Loucy (cell line): ENCODE measurements around the gene TBX1.

ENCODE experiments used
- H2AFZ ChIP-seq: fragments of 200-600 bp; sonication (generic); 2 replicates; pipeline ENCODE4 v1.6.0; 2016; ENCODE audit warnings: antibody characterized with exemption, mild to moderate bottlenecking, low read length, moderate library complexity
- H3F3A ChIP-seq: fragments of 200-600 bp; 2 replicates; pipeline ENCODE4 v1.6.0; 2016; ENCODE audit warnings: antibody characterized with exemption, low read depth, mild to moderate bottlenecking
- H3K27me3 ChIP-seq: fragments of 200-600 bp; sonication (generic); 2 replicates; pipeline ENCODE4 v1.6.1; 2014; ENCODE audit warnings: low read length, mild to moderate bottlenecking; ENCODE audit not compliant: insufficient read depth, poor library complexity, severe bottlenecking
- H3K36me3 ChIP-seq: fragments of 200-600 bp; sonication (generic); 2 replicates; pipeline ENCODE4 v1.6.1; 2016; ENCODE audit warnings: low read length; ENCODE audit not compliant: insufficient read depth
- H3K4me1 ChIP-seq: fragments of 200-600 bp; sonication (generic); 2 replicates; pipeline ENCODE4 v1.5.1; 2014; ENCODE audit warnings: low read length, mild to moderate bottlenecking; ENCODE audit not compliant: insufficient read depth, poor library complexity, severe bottlenecking
- H3K4me2 ChIP-seq: fragments of 200-600 bp; sonication (generic); 2 replicates; pipeline ENCODE4 v1.6.0; 2014; ENCODE audit warnings: antibody characterized with exemption, low read length, low read depth, mild to moderate bottlenecking; ENCODE audit not compliant: poor library complexity, severe bottlenecking
- H3K4me3 ChIP-seq: fragments of 200-600 bp; sonication (generic); 2 replicates; pipeline ENCODE4 v1.5.1; 2014; ENCODE audit warnings: low read length, mild to moderate bottlenecking, mixed read lengths; ENCODE audit not compliant: poor library complexity, severe bottlenecking
- H3K79me2 ChIP-seq: fragments of 200-600 bp; sonication (generic); 2 replicates; pipeline ENCODE4 v1.6.1; 2014; ENCODE audit warnings: low read length; ENCODE audit not compliant: insufficient read depth
- H3K9ac ChIP-seq: fragments of 200-600 bp; sonication (generic); 2 replicates; pipeline ENCODE4 v1.6.0; 2014; ENCODE audit warnings: mild to moderate bottlenecking, low read depth, low read length, moderate library complexity; ENCODE audit not compliant: poor library complexity, severe bottlenecking
- H3K9me2 ChIP-seq: fragments of 200-600 bp; sonication (generic); replicated peaks from 2 replicates; pipeline ENCODE4 v1.6.1; 2016; ENCODE audit warnings: low read depth, low read length, mixed read lengths
- H3K9me3 ChIP-seq: fragments of 200-600 bp; sonication (generic); 2 replicates; pipeline ENCODE4 v1.6.1; 2014; ENCODE audit warnings: mild to moderate bottlenecking, antibody characterized with exemption, low read length, low read depth; ENCODE audit not compliant: insufficient read depth
- H4K20me1 ChIP-seq: fragments of 200-600 bp; sonication (generic); 2 replicates; pipeline ENCODE4 v1.6.0; 2014; ENCODE audit warnings: antibody characterized with exemption, low read length, mild to moderate bottlenecking; ENCODE audit not compliant: insufficient read depth, poor library complexity, severe bottlenecking
- CTCF ChIP-seq: fragments of 200-600 bp; sonication (generic); conservative IDR thresholded peaks from 2 replicates; pipeline ENCODE4 v1.5.1; 2014; ENCODE audit warnings: mild to moderate bottlenecking, antibody characterized with exemption, low read length
- EZH2phosphoT487 ChIP-seq: fragments of 200-600 bp; IDR thresholded peaks from 2 replicates; pipeline ENCODE4 v1.6.1; 2018; ENCODE audit warnings: antibody characterized with exemption, mild to moderate bottlenecking, moderate library complexity, borderline replicate concordance

The TBX1 gene

DNA sequence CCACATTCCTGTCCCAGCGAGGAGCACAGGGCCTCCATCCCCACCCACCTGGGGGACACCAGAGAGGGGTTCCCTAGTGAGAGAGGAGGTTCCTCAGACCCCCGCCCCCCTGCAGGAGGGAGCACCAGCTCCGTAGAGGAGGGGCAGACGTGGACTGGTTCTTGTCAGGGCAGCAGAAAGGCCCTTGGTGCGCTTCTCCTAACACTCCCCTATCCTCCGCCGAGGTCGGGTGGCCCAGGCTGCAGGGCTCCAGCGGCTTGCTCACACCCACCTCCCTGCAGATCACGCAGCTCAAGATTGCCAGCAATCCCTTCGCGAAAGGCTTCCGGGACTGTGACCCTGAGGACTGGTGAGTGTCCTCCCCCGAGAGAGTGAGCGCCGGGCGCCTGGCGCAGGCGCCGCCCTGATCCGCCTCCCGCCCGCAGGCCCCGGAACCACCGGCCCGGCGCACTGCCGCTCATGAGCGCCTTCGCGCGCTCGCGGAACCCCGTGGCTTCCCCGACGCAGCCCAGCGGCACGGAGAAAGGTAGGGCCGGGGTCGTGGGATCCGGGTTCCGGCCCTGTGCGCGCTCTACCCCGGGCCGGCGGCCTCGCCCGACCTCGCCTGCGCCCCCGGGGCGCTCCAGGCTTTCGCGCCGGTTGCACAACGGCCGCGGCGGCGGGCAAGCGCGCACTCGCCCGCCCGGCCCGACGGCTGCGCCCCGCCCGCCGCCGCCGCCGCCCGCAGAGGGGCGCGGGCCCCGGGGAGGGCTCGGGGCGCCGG, 5.1 kb downstream of the TBX1 start:
- Histone ChIP-seq H3K9me2 (no peaks in the 10 kb centered on the region), H4K20me1 (no peaks in the 10 kb centered on the region), H3K4me2 (peak overlapping the region; percentile 66), H3K9me3 (no peaks in the 10 kb centered on the region), H3K27me3 (no peaks in the 10 kb centered on the region), H3K4me3 (peak overlapping the region; percentile 72), H2AFZ (no peak overlapping the region), H3K79me2 (peaks cover 23% of the 10 kb centered on the region; the same call in 1 of the 2 replicates), H3F3A (no peaks in the 10 kb centered on the region), H3K9ac (peak overlapping the region; percentile 70), H3K36me3 (no peaks in the 10 kb centered on the region), H3K4me1 (no peaks in the 10 kb centered on the region)
- no peak for TF ChIP-seq CTCF
- TF ChIP-seq EZH2phosphoT487: no peak

DNA sequence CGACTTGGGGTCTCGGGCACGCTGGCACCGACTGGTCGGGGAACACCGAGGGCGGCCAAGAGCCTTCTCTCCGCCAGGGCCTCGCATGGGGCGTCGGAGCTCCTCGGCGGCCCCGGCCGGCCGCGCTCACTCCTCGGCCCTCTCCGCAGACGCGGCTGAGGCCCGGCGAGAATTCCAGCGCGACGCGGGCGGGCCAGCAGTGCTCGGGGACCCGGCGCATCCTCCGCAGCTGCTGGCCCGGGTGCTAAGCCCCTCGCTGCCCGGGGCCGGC, 5.6 kb downstream of the TBX1 start:
- Histone ChIP-seq H3K4me3 (peak overlapping the region; percentile 72), H3K4me2 (peak overlapping the region; percentile 49)

DNA sequence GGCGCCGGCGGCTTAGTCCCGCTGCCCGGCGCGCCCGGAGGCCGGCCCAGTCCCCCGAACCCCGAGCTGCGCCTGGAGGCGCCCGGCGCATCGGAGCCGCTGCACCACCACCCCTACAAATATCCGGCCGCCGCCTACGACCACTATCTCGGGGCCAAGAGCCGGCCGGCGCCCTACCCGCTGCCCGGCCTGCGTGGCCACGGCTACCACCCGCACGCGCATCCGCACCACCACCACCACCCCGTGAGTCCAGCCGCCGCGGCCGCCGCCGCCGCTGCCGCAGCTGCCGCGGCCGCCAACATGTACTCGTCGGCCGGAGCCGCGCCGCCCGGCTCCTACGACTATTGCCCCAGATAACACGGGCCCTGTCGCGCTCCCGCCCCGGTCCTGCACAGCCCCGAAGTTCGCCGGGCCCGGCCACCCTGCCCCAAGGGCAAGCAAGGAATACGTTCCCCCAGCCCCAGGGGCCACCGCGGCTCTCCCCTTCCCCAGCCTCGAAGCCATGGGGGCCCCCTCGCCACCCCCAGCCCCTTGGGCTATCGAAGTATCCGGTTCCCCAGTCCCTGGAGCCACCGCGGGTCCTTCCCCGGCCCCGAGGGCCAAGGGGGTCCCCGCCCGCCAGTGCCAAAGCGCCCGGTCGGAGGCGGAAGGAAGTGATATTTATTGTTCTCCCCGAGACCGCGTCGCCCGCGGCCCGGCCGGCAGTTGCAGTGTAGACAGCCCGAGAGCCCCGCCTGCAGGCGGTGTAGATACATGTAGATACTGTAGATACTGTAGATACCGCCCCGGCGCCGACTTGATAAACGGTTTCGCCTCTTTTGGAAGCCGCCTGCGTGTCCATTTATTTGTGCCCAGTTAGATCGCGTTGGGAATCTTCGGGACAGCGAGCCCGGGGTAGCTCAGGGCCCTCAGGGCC, 6.2 kb downstream of the TBX1 start:
- H3K9me3 ChIP-seq: no peaks in the 10 kb centered on the region
- no peaks in the 10 kb centered on the region for H3K9me2 ChIP-seq
- H3K4me2 ChIP-seq: peak overlapping the region; percentile 49
- no peaks in the 10 kb centered on the region for H3K36me3 ChIP-seq
- H3K4me1 ChIP-seq: no peaks in the 10 kb centered on the region
- peaks cover 23% of the 10 kb centered on the region; the same call in 1 of the 2 replicates for H3K79me2 ChIP-seq
- peak overlapping the region; percentile 48; the same call in 1 of the 2 replicates for H2AFZ ChIP-seq
- peak overlapping the region; percentile 82 for H3K9ac ChIP-seq
- H4K20me1 ChIP-seq: no peaks in the 10 kb centered on the region
- peak; percentile 59 for TF ChIP-seq CTCF
- TF ChIP-seq EZH2phosphoT487: no peak
- H3K4me3 ChIP-seq: peak overlapping the region; percentile 72
- no peaks in the 10 kb centered on the region for H3F3A ChIP-seq
- no peaks in the 10 kb centered on the region for H3K27me3 ChIP-seq

More for the DNA sequence above, 5.6 kb downstream of the TBX1 start:
- Histone ChIP-seq H3K27me3 (no peaks in the 10 kb centered on the region), H3F3A (no peaks in the 10 kb centered on the region), H2AFZ (no peak overlapping the region), H3K9me2 (no peaks in the 10 kb centered on the region), H4K20me1 (no peaks in the 10 kb centered on the region), H3K9ac (peak overlapping the region; percentile 82), H3K36me3 (no peaks in the 10 kb centered on the region), H3K4me1 (no peaks in the 10 kb centered on the region), H3K9me3 (no peaks in the 10 kb centered on the region), H3K79me2 (peaks cover 23% of the 10 kb centered on the region; the same call in 1 of the 2 replicates)
- TF ChIP-seq EZH2phosphoT487 (no peak), CTCF (no peak)
